Fibroblast of skin of left quadriceps (primary cell): ENCODE results near the gene PSAP.

Experiments used
- DNase-seq, 2 experiments: peaks; one replicate each; pipeline ENCODE4 v3.0.0-alpha.2; 2013; ENCODE audit warnings: low read depth in 2 of 2

The PSAP gene

DNA sequence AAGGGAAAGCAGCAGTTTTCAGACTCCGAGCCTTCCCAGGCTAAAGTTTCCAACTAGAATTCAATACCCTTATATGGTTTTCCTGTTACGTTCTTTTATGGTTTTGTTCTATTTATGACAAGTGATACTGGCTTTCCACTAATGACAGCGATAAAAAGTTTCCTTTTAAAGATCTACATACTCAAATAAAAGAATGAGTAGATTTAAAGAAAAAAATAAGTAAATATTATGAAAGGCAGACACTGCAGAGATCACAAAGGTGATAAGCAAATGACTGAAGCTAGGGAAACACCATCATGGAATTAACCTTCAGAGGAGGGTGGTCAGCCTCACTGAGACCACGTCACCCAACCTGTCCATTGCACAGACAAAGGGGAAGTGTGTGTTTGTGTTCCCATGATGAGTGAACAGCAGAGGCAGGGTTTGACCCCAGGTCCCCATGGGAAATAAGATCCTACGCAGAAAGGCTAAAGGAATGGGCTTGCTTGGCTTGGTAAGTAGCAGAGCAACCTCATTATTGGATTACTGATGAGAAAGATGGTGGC is 81.7 kb downstream of the PSAP start:
- no peak for DNase-seq

- no peak for DNase-seq
Observed at GRCh38 chr10:71767420-71768035, 83.5 kb downstream of the PSAP start.

GRCh38 chr10:71766717-71767419 is 84.2 kb downstream of the PSAP start:
- DNase-seq: peak; percentile 54 to 63
